ENCODE data around the gene ALX4. TPM values are rescaled to one million over a fixed set of nuclear protein-coding genes. Genes with fewer than 3 reads are reported as not detected.

ALX4 gene
- total and polyA plus RNA-seq, 5 donors: 0.07 TPM; not detected in 4

DNA sequence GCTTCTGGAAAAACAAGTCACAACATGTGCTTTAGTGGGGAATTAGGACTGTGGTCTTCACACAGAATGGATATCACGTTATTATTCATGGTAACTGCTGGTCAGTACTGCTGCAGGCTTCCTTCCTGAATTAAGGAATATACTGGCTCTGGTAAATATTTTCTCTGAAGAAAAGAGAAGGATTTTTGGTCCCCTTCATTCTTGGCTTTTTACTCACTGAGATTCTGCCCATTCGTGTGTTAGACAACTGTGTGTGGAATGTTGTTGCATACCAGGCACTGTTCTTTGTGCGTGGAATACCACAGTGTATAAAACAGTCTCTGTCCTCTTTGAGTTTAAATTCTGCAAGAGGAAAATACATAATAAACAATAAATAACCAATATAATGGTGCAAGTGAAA lies 80.3 kb downstream of the ALX4 start:
- DNase-seq: no peak
- H3K27ac ChIP-seq (ENCODE audit: low read length): no peak overlapping the region

DNA sequence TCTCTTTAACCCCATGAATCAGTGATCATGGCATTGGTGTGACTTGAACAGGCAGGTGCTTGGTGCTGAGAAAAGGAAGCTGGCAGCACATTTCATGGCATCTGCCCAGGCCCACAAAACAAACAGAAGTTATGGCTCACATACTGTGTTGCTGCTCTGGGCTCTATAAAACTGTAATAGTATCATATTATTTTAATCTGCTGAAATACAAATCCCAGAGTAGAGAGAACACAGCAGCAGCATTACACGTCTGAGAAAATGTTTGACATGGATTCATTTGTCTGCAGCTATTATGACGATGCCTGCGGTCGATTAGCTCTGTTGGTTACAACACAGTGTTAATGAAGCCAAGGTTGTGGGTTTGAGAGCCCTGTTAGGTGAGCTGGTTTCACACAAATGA lies 80.8 kb downstream of the ALX4 start:
- no peak for ATAC-seq
- Histone ChIP-seq H3K27ac (ENCODE audit: low read length) (no peak overlapping the region), H3K27me3 (ENCODE audit: control insufficient read depth, insufficient read depth) (no peaks in the 10 kb centered on the region), H3K4me1 (ENCODE audit: control insufficient read depth, insufficient read depth, low read length) (no peaks in the 10 kb centered on the region), H3K4me3 (ENCODE audit: low read length) (no peak overlapping the region), H3K9me3 (ENCODE audit: control insufficient read depth, low read length) (no peaks in the 10 kb centered on the region)
- intact Hi-C loops (cut with DNase I): no loop called here
- WGBS: 94% methylated on average over 4 of the region's 4 CpGs
- DNase-seq: no peak

More for the DNA sequence above, 80.3 kb downstream of the ALX4 start:
- Histone ChIP-seq H3K9me3 (ENCODE audit: control insufficient read depth, low read length) (no peaks in the 10 kb centered on the region), H3K27me3 (ENCODE audit: control insufficient read depth, insufficient read depth) (no peaks in the 10 kb centered on the region), H3K4me1 (ENCODE audit: control insufficient read depth, insufficient read depth, low read length) (no peaks in the 10 kb centered on the region), H3K4me3 (ENCODE audit: low read length) (no peak overlapping the region)
- WGBS: 90% methylated on average over 3 of the region's 3 CpGs
- ATAC-seq: no peak
- intact Hi-C loops (cut with DNase I): no loop called here

DNA sequence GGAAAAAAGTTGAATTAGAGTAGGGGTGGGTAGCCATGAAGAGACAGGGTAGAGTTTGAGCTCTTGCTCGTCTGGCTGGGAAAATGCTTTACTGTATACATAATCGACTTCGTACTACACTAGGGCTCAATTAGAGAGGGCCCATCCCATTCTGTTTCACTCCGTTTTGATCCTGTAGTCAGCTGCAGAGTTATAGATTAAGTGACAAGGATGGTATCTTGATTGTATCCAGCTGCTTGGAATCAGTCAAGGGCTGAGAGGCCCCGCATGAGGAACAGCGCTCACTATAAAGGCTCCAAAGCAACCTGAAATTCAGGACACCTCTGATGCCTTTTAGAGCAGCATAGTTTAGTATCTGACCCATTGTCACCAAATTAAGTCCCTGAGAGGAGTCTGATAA lies 81.6 kb downstream of the ALX4 start:
- Histone ChIP-seq H3K9me3 (ENCODE audit: control insufficient read depth, low read length) (no peaks in the 10 kb centered on the region), H3K27me3 (ENCODE audit: control insufficient read depth, insufficient read depth) (no peaks in the 10 kb centered on the region), H3K27ac (ENCODE audit: low read length) (no peak overlapping the region), H3K4me3 (ENCODE audit: low read length) (no peak overlapping the region), H3K4me1 (ENCODE audit: control insufficient read depth, insufficient read depth, low read length) (no peaks in the 10 kb centered on the region)
- 84% methylated on average over 6 of the region's 6 CpGs for WGBS
- DNase-seq: no peak
- no peak for ATAC-seq
- intact Hi-C loops (cut with DNase I): no loop called here

DNA sequence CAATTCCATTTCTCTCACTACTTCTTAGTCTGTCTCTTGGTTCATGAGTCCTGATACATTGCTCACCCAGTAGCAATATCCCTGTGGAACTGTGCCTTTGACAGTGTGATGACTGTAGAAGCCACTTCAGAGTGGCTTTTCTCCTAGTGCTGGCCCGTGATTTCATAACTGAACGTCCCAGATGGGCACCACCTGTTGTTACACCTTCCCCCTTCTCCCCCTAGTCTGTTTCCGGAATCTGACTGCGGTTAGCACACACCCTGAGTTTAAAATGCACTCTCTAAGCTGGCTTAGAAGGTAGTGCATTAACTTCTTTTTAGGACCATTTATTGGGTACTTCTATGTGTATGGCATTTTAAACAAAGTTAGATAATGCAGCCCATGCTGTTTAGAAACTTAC lies 83.0 kb downstream of the ALX4 start:
- H3K4me3 ChIP-seq (ENCODE audit: low read length): no peak overlapping the region
- no peaks in the 10 kb centered on the region for H3K9me3 ChIP-seq (ENCODE audit: control insufficient read depth, low read length)
- 64% methylated on average over 4 of the region's 4 CpGs for WGBS
- ATAC-seq (no peak), DNase-seq (no peak)
- H3K27me3 ChIP-seq (ENCODE audit: control insufficient read depth, insufficient read depth): no peaks in the 10 kb centered on the region
- no peaks in the 10 kb centered on the region for H3K4me1 ChIP-seq (ENCODE audit: control insufficient read depth, insufficient read depth, low read length)
- intact Hi-C loops (cut with DNase I): no loop called here
- no peak overlapping the region for H3K27ac ChIP-seq (ENCODE audit: low read length)

DNA sequence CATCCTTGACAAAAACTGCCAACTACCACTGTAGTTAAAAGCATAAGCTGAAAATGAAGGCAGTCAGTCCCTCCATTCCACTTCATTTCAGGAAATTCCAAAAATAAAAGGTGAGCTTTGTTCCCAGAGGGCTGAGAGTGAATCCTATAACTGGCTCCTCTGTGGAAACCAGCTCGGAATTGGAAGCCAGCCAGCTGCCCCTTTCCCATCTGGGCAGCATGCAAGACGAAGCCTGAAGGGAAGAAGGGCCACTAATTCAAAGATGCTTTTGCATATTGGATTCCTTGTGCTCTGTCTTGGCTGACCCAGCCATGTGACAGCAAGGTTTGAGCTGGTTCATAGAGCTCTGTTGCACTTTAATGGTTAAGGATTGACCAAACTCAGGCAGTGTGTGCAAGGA lies 83.4 kb downstream of the ALX4 start:
- no peak overlapping the region for H3K27ac ChIP-seq (ENCODE audit: low read length)
- H3K9me3 ChIP-seq (ENCODE audit: control insufficient read depth, low read length): no peaks in the 10 kb centered on the region
- peaks cover 2% of the 10 kb centered on the region for H3K4me1 ChIP-seq (ENCODE audit: control insufficient read depth, insufficient read depth, low read length)
- WGBS: 68% methylated on average over 2 of the region's 2 CpGs
- intact Hi-C loops (cut with DNase I): no loop called here
- no peaks in the 10 kb centered on the region for H3K27me3 ChIP-seq (ENCODE audit: control insufficient read depth, insufficient read depth)
- ATAC-seq (no peak), DNase-seq (peak in 1 of 3 donors; percentile 53)
- H3K4me3 ChIP-seq (ENCODE audit: low read length): no peak overlapping the region

DNA sequence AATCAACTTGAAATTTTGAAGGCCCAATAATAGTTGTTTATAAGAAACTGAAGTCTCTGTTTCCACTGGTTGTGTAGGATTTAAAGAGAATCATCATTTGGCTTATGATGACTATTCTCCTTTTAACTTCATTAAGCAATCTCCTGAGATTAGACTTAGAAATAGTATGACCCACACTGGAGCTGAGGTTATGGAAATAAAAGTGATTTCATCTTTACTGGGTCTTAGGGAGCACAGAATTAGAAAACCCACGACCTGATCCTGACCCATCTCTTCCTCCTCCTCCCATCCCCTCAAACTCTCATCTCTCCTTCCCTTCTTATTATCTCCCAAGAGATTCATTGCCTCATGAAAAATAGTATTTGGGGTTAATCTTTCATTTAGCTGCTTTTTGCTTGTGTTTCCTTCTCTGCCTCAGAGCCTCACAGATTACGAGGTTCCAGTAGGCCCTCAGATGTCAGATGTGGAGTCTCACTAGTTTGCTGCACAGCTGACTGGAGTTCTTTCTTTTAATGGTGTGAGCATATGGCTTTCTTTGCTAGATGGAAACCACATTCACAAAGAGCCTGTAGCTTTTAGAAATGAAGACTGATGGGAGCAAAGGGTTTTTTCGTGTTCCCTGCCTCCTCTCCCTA lies 85.0 kb downstream of the ALX4 start:
- DNase-seq (no peak), ATAC-seq (no peak)
- no peaks in the 10 kb centered on the region for H3K9me3 ChIP-seq (ENCODE audit: control insufficient read depth, low read length)
- intact Hi-C loops (cut with DNase I): no loop called here
- H3K4me3 ChIP-seq (ENCODE audit: low read length): no peak overlapping the region
- peaks cover 2% of the 10 kb centered on the region for H3K4me1 ChIP-seq (ENCODE audit: control insufficient read depth, insufficient read depth, low read length)
- H3K27ac ChIP-seq (ENCODE audit: low read length): no peak overlapping the region
- WGBS: 81% methylated on average over 3 of the region's 3 CpGs
- no peaks in the 10 kb centered on the region for H3K27me3 ChIP-seq (ENCODE audit: control insufficient read depth, insufficient read depth)

DNA sequence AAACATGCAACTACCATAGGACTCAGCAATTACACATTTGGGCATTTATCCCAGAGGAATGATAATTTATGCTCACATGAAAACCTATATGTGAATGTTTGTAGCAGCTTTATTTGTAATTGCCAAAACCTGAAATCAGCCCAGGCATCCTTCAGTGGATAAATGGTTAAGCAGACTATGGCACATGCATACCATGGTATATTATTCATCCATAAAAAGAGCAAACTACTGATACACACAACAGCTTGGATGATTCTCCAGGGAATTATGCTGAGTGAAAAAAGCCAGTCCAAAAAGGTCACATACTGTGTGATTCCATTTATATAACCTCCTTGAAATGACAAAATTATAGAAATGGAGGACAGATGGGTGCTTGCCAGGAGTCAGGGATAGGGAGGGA lies 86.7 kb downstream of the ALX4 start:
- H3K27me3 ChIP-seq (ENCODE audit: control insufficient read depth, insufficient read depth): no peaks in the 10 kb centered on the region
- H3K27ac ChIP-seq (ENCODE audit: low read length): no peak overlapping the region
- DNase-seq: no peak
- H3K4me1 ChIP-seq (ENCODE audit: control insufficient read depth, insufficient read depth, low read length): peaks cover 4% of the 10 kb centered on the region
- no peaks in the 10 kb centered on the region for H3K9me3 ChIP-seq (ENCODE audit: control insufficient read depth, low read length)
- no peak for ATAC-seq
- intact Hi-C loops (cut with DNase I): no loop called here
- H3K4me3 ChIP-seq (ENCODE audit: low read length): no peak overlapping the region

DNA sequence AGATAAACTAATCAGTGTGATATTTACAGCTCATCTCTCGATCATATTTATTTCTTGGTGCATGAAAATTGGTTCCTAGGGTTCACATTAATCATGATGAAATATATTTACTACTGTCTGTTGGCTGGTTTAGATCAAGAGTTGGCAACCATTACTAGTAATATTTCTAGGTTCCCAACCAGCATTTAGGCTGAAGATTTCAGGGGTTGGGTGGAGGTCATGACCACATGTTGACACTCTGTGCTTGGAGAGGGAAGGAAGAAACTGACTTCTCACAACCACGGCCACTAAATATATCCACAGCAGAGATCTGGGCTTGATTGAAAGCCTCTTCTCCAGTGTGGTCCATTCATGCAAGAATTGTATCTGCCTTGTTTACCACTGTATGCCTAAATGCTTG lies 87.9 kb downstream of the ALX4 start:
- no peak overlapping the region for H3K27ac ChIP-seq (ENCODE audit: low read length)
- H3K9me3 ChIP-seq (ENCODE audit: control insufficient read depth, low read length): no peaks in the 10 kb centered on the region
- H3K27me3 ChIP-seq (ENCODE audit: control insufficient read depth, insufficient read depth): no peaks in the 10 kb centered on the region
- 63% methylated on average over 2 of the region's 2 CpGs for WGBS
- H3K4me1 ChIP-seq (ENCODE audit: control insufficient read depth, insufficient read depth, low read length): peaks cover 4% of the 10 kb centered on the region
- intact Hi-C loops (cut with DNase I): no loop called here
- H3K4me3 ChIP-seq (ENCODE audit: low read length): no peak overlapping the region
- ATAC-seq (no peak), DNase-seq (no peak)

DNA sequence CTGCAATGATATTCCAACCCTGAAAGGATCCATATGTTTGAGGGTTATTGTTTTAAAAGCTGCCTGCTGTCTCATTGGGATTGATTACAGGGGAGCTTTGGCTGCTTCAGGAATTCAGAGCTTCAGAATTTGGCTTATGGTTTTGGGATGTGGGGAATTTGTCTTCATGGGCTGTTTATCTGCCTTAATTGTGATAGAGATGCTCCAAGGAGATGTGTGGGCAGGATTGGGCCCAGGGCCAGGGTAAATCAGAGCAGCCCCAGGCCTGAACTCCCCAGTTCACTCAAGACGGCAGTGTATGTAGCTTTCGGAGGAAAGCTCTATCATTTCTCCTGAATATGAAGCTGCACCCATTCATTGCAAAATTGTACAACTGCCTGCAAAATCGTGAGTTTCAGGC lies 88.5 kb downstream of the ALX4 start:
- Histone ChIP-seq H3K4me1 (ENCODE audit: control insufficient read depth, insufficient read depth, low read length) (peaks cover 4% of the 10 kb centered on the region), H3K27ac (ENCODE audit: low read length) (no peak overlapping the region), H3K9me3 (ENCODE audit: control insufficient read depth, low read length) (no peaks in the 10 kb centered on the region), H3K4me3 (ENCODE audit: low read length) (no peak overlapping the region), H3K27me3 (ENCODE audit: control insufficient read depth, insufficient read depth) (no peaks in the 10 kb centered on the region)
- DNase-seq (no peak), ATAC-seq (no peak)
- intact Hi-C loops (cut with DNase I): no loop called here
- 59% methylated on average over 3 of the region's 3 CpGs for WGBS

DNA sequence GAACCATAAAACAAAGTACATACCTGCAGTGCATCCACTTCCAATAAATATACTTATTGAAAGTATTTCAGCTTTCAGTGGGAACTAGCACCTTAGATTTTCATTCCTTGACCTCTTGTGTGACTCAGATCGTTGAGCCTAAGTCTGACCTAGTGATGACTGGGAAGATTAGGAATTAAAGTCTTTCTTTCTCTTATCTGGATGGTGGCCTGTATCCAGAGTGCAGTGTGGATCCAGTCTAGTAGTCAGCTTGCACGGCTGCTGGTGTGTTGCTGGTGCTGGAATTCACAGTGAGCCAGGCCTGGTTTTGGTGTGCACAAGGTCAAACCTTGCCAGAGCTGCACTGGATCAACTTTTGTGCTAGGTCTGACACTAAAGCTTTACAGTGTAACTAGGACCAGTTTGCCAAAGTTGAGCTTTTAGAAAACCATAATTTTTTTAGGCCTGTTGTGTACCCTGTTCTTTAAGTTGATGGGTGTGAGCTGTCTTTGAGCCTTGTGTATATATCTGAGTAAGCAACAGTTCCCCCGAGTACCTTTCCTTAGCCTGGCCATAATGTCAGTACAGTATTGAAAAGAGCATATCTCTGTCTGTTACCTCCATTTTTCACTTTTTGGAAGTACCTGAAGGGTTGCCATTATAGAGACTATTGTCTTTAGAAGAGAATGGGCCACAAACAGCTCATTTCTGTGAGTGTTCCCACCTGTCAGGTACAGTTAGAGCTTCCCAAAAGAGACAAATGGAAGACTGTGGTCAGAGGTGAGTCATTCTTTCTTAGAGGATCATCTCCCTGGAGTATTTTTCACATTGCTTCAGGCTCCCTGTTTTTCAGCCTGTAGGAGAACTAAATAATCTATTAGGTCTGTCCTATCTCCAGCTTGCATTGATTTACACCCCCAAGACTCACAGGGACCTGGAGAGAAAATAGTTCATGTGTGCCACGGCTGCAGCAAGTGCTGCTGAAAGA lies 89.8 kb downstream of the ALX4 start:
- WGBS: 76% methylated on average over 4 of the region's 4 CpGs
- Histone ChIP-seq H3K4me1 (ENCODE audit: control insufficient read depth, insufficient read depth, low read length) (peaks cover 4% of the 10 kb centered on the region), H3K4me3 (ENCODE audit: low read length) (no peak overlapping the region), H3K9me3 (ENCODE audit: control insufficient read depth, low read length) (no peaks in the 10 kb centered on the region), H3K27ac (ENCODE audit: low read length) (no peak overlapping the region), H3K27me3 (ENCODE audit: control insufficient read depth, insufficient read depth) (no peaks in the 10 kb centered on the region)
- DNase-seq (no peak), ATAC-seq (no peak)
- intact Hi-C loops (cut with DNase I): no loop called here

DNA sequence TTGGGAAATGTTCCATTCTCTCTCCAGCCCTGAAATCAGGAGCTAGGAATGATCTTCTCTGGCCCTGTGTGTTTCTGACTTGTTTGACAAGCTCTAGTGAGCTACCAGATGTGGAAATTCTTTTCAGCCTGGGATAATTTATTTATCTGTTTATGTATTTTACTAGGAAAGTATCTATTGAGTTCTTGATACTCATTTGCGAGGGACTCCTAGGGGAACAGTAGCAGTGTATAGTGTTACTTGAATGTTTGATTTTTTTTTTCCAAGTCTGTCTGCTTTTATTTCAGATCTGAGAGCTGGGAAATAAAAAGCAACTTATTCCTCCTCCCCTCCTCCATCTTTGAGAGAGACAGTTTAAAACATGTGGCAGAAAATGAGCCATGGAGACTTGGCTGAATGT lies 92.5 kb downstream of the ALX4 start:
- ATAC-seq (no peak), DNase-seq (no peak)
- Histone ChIP-seq H3K27me3 (ENCODE audit: control insufficient read depth, insufficient read depth) (no peaks in the 10 kb centered on the region), H3K4me1 (ENCODE audit: control insufficient read depth, insufficient read depth, low read length) (peaks cover 4% of the 10 kb centered on the region), H3K4me3 (ENCODE audit: low read length) (no peak overlapping the region), H3K9me3 (ENCODE audit: control insufficient read depth, low read length) (no peaks in the 10 kb centered on the region), H3K27ac (ENCODE audit: low read length) (no peak overlapping the region)
- 77% methylated on average over 1 of the region's 1 CpG for WGBS
- intact Hi-C loops (cut with DNase I): no loop called here

Data from right cardiac atrium (tissue), 5 donors.